T-helper 17 cell (primary cell): ENCODE data around the gene FANCF. TPM values are rescaled to one million over a fixed set of nuclear protein-coding genes. Genes with fewer than 3 reads are reported as not detected.

Source experiments
- ATAC-seq: fragments of 150-1000 bp; cut with Tn5 transposase; 2 replicates; pipeline ENCODE4 v1.10.0; 2021; ENCODE audit warnings: mild to moderate bottlenecking, moderate library complexity
- DNase-seq, 3 donors: peaks; one replicate each; pipeline versions ENCODE4 v3.0.0 to v3.0.0-alpha.2; 2020 to 2021
- H3K9me3 ChIP-seq: one replicate; pipeline ENCODE4 v1.7.0; 2013; ENCODE audit warnings: low read length, mild to moderate bottlenecking; ENCODE audit not compliant: control insufficient read depth, poor library complexity, severe bottlenecking
- H3K27ac Mint-ChIP-seq: one replicate; pipeline ENCODE4 v1.8.0; 2022; ENCODE audit warnings: mild to moderate bottlenecking, moderate library complexity, mixed read lengths
- H3K27me3 Mint-ChIP-seq: one replicate; pipeline ENCODE4 v1.8.0; 2022; ENCODE audit warnings: mixed read lengths
- H3K36me3 Mint-ChIP-seq: one replicate; pipeline ENCODE4 v1.8.0; 2022; ENCODE audit warnings: low read depth, mixed read lengths
- H3K4me1 Mint-ChIP-seq: one replicate; pipeline ENCODE4 v1.8.0; 2022; ENCODE audit warnings: mild to moderate bottlenecking, mixed read lengths
- H3K4me3 Mint-ChIP-seq: one replicate; pipeline ENCODE4 v1.8.0; 2022; ENCODE audit warnings: mild to moderate bottlenecking, moderate library complexity, mixed read lengths
- total RNA-seq, 4 donors: library from RNA in 2 of 4; stranded (reverse) in 2 of 4; gene quantifications; one replicate each; pipeline ENCODE4 v1.2.3 and lab custom pipeline; 2022 to 2026

The FANCF gene
- total RNA-seq, 2 donors from 2014 or later = 7.6 to 8.8 TPM

- no peaks in the 10 kb centered on the region for H3K9me3 ChIP-seq
- H3K36me3 Mint-ChIP-seq = peaks cover 2% of the 10 kb centered on the region
- H3K27me3 Mint-ChIP-seq = no peaks in the 10 kb centered on the region
- no peak overlapping the region for H3K27ac Mint-ChIP-seq
- no peaks in the 10 kb centered on the region for H3K4me1 Mint-ChIP-seq
- ATAC-seq (no peak), DNase-seq (no peak)
- no peak overlapping the region for H3K4me3 Mint-ChIP-seq
Measured at GRCh38 chr11:22641559-22641958, 15.9 kb upstream of the FANCF start.

- no peaks in the 10 kb centered on the region for H3K27me3 Mint-ChIP-seq
- H3K9me3 ChIP-seq = no peaks in the 10 kb centered on the region
- DNase-seq (no peak), ATAC-seq (no peak)
- H3K27ac Mint-ChIP-seq = no peak overlapping the region
- H3K4me1 Mint-ChIP-seq = no peaks in the 10 kb centered on the region
- H3K36me3 Mint-ChIP-seq = peaks cover 4% of the 10 kb centered on the region
- no peak overlapping the region for H3K4me3 Mint-ChIP-seq
Measured at GRCh38 chr11:22640862-22641261, 15.2 kb upstream of the FANCF start.

- no peaks in the 10 kb centered on the region for H3K4me1 Mint-ChIP-seq
- H3K27ac Mint-ChIP-seq = no peak overlapping the region
- peaks cover 5% of the 10 kb centered on the region for H3K36me3 Mint-ChIP-seq
- no peaks in the 10 kb centered on the region for H3K9me3 ChIP-seq
- DNase-seq (no peak), ATAC-seq (no peak)
- H3K4me3 Mint-ChIP-seq = no peak overlapping the region
- no peaks in the 10 kb centered on the region for H3K27me3 Mint-ChIP-seq
Measured at GRCh38 chr11:22635689-22636088, 10.1 kb upstream of the FANCF start.

GRCh38 chr11:22634897-22635629 lies 9.4 kb upstream of the FANCF start:
- Mint-ChIP-seq H3K36me3 (peaks cover 5% of the 10 kb centered on the region), H3K27me3 (no peaks in the 10 kb centered on the region), H3K4me1 (no peaks in the 10 kb centered on the region), H3K27ac (no peak overlapping the region), H3K4me3 (no peak overlapping the region)
- ATAC-seq (no peak), DNase-seq (no peak)
- no peaks in the 10 kb centered on the region for H3K9me3 ChIP-seq

GRCh38 chr11:22633354-22633902 lies 7.8 kb upstream of the FANCF start:
- no peaks in the 10 kb centered on the region for H3K9me3 ChIP-seq
- DNase-seq = no peak
- peaks cover 5% of the 10 kb centered on the region for H3K36me3 Mint-ChIP-seq
- H3K4me3 Mint-ChIP-seq = no peak overlapping the region
- no peaks in the 10 kb centered on the region for H3K27me3 Mint-ChIP-seq
- no peaks in the 10 kb centered on the region for H3K4me1 Mint-ChIP-seq
- ATAC-seq = no peak
- no peak overlapping the region for H3K27ac Mint-ChIP-seq

- H3K27me3 Mint-ChIP-seq = no peaks in the 10 kb centered on the region
- peaks cover 5% of the 10 kb centered on the region for H3K4me1 Mint-ChIP-seq
- no peak for ATAC-seq
- H3K9me3 ChIP-seq = no peaks in the 10 kb centered on the region
- H3K4me3 Mint-ChIP-seq = no peak overlapping the region
- no peak overlapping the region for H3K27ac Mint-ChIP-seq
- DNase-seq = no peak
- no peaks in the 10 kb centered on the region for H3K36me3 Mint-ChIP-seq
Measured at GRCh38 chr11:22627421-22627820, 1.8 kb upstream of the FANCF start.

GRCh38 chr11:22626573-22627239 lies 1.1 kb upstream of the FANCF start:
- Mint-ChIP-seq H3K4me3 (no peak overlapping the region), H3K27ac (peak overlapping the region; percentile 97), H3K27me3 (no peaks in the 10 kb centered on the region), H3K4me1 (peaks cover 8% of the 10 kb centered on the region), H3K36me3 (no peaks in the 10 kb centered on the region)
- DNase-seq = no peak
- ATAC-seq = no peak
- no peaks in the 10 kb centered on the region for H3K9me3 ChIP-seq

- no peaks in the 10 kb centered on the region for H3K27me3 Mint-ChIP-seq
- H3K27ac Mint-ChIP-seq = peak overlapping the region; percentile 97
- no peaks in the 10 kb centered on the region for H3K9me3 ChIP-seq
- ATAC-seq (peak; percentile 58), DNase-seq (peak; percentile 43 to 45 (median 44))
- H3K4me3 Mint-ChIP-seq = peak overlapping the region; percentile 97
- peaks cover 14% of the 10 kb centered on the region for H3K4me1 Mint-ChIP-seq
- no peaks in the 10 kb centered on the region for H3K36me3 Mint-ChIP-seq
Measured at GRCh38 chr11:22624742-22625447, 728 bp downstream of the FANCF start.

GRCh38 chr11:22617868-22618267 lies 7.8 kb downstream of the FANCF start:
- no peaks in the 10 kb centered on the region for H3K9me3 ChIP-seq
- no peaks in the 10 kb centered on the region for H3K36me3 Mint-ChIP-seq
- H3K4me3 Mint-ChIP-seq = no peak overlapping the region
- no peak overlapping the region for H3K27ac Mint-ChIP-seq
- peaks cover 9% of the 10 kb centered on the region for H3K4me1 Mint-ChIP-seq
- H3K27me3 Mint-ChIP-seq = no peaks in the 10 kb centered on the region
- ATAC-seq (no peak), DNase-seq (no peak)

- no peak overlapping the region for H3K4me3 Mint-ChIP-seq
- no peaks in the 10 kb centered on the region for H3K9me3 ChIP-seq
- no peak overlapping the region for H3K27ac Mint-ChIP-seq
- H3K36me3 Mint-ChIP-seq = peaks cover 2% of the 10 kb centered on the region
- no peaks in the 10 kb centered on the region for H3K4me1 Mint-ChIP-seq
- H3K27me3 Mint-ChIP-seq = peaks cover 18% of the 10 kb centered on the region
- ATAC-seq = no peak
- no peak for DNase-seq
Measured at GRCh38 chr11:22603933-22604332, 21.7 kb downstream of the FANCF start.

- DNase-seq (no peak), ATAC-seq (no peak)
- H3K27ac Mint-ChIP-seq = no peak overlapping the region
- no peaks in the 10 kb centered on the region for H3K9me3 ChIP-seq
- peaks cover 2% of the 10 kb centered on the region for H3K36me3 Mint-ChIP-seq
- H3K27me3 Mint-ChIP-seq = peaks cover 20% of the 10 kb centered on the region
- H3K4me3 Mint-ChIP-seq = no peak overlapping the region
- no peaks in the 10 kb centered on the region for H3K4me1 Mint-ChIP-seq
Measured at GRCh38 chr11:22602504-22602903, 23.1 kb downstream of the FANCF start.

GRCh38 chr11:22599458-22599857 lies 26.2 kb downstream of the FANCF start:
- H3K36me3 Mint-ChIP-seq = peaks cover 2% of the 10 kb centered on the region
- no peaks in the 10 kb centered on the region for H3K9me3 ChIP-seq
- no peak overlapping the region for H3K27ac Mint-ChIP-seq
- DNase-seq (no peak), ATAC-seq (no peak)
- H3K4me1 Mint-ChIP-seq = no peaks in the 10 kb centered on the region
- H3K4me3 Mint-ChIP-seq = no peak overlapping the region
- H3K27me3 Mint-ChIP-seq = peaks cover 20% of the 10 kb centered on the region

- ATAC-seq (no peak), DNase-seq (no peak)
- H3K4me1 Mint-ChIP-seq = no peaks in the 10 kb centered on the region
- no peaks in the 10 kb centered on the region for H3K9me3 ChIP-seq
- no peak overlapping the region for H3K4me3 Mint-ChIP-seq
- H3K27me3 Mint-ChIP-seq = peaks cover 23% of the 10 kb centered on the region
- H3K36me3 Mint-ChIP-seq = peaks cover 2% of the 10 kb centered on the region
- no peak overlapping the region for H3K27ac Mint-ChIP-seq
Measured at GRCh38 chr11:22597062-22597461, 28.6 kb downstream of the FANCF start.
